Activated T-helper 9 cell treated with anti-CD3 and anti-CD28 coated beads, Interleukin-2, amount 50 U/mL, for 16 hours (primary cell): ENCODE data around the gene RNF13.

Experiments used
- DNase-seq: peaks from one replicate; pipeline ENCODE4 v3.0.0-alpha.2; 2020; ENCODE audit warnings: low read depth

Gene RNF13, protein sequence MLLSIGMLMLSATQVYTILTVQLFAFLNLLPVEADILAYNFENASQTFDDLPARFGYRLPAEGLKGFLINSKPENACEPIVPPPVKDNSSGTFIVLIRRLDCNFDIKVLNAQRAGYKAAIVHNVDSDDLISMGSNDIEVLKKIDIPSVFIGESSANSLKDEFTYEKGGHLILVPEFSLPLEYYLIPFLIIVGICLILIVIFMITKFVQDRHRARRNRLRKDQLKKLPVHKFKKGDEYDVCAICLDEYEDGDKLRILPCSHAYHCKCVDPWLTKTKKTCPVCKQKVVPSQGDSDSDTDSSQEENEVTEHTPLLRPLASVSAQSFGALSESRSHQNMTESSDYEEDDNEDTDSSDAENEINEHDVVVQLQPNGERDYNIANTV

DNA sequence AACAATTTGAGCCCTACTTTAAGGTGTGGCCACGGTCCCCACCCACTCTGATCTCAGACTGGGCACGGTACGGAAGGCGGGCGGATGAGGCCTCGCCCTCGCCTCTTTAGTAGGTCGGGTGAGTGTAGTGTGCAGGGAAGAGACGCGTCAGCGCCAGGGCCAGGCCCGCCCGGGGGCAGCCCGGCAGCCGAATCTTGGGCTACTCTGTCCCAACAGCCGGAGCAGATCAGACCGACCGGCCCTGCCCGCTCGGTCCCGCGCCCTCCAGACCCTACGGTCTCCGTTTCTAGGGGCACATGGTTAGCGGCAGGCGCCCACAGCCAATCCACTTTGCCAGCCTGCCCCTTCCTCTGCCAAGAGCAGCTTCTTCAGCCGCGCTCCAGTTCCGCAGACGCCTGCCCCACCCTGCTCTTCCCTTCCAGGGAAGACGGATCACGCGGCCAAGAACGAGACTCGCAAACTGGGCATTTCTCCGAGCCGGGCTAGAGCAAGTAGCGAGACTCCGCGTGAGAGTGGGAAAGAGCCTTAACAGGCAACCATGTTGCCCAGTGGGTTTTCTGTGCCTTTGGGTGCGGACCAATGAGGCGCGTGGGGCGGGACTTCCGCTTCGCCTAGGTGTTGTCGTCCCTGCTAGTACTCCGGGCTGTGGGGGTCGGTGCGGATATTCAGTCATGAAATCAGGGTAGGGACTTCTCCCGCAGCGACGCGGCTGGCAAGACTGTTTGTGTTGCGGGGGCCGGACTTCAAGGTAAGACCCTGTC is at the start of gene RNF13:
RNF13 (plus strand) TSS at position 610 of the 761 bp plus-strand sequence. CDS start 32,812 bp downstream, outside the sequence.
- DNase-seq, result peak; percentile 90

GRCh38 chr3:149763565-149764195 is 49.3 kb upstream of the RNF13 start:
- no peak for DNase-seq

GRCh38 chr3:149764302-149764701 is 48.7 kb upstream of the RNF13 start:
- no peak for DNase-seq

DNA sequence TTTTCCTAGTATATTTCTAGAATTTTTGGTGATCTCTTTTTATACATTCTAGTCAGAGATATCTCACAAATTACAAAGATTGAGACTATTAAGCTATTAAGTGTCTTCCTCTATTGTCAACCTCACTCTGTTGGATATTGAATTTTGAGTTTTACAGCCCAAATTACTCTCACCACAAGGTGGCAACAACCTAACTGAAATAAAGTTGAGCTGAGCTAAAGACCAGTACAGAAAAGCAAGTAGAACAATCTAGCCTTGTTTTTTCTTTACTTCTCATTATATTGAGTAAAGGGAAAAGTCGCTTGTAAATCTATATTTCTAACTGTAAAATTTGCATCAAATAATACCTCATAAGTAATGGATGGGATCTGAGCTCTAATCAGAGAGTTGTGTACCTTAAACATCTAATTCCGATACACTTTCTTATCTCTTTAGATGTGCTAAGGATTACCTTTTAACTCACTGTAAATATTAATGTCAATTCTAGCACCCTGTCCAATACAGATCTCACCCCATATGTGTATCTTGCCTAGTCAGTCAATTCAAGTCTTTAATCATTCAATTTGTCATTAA is 47.2 kb upstream of the RNF13 start:
- DNase-seq, result no peak

GRCh38 chr3:149767720-149768119 is 45.3 kb upstream of the RNF13 start:
- DNase-seq, result no peak

GRCh38 chr3:149768704-149769103 is 44.3 kb upstream of the RNF13 start:
- no peak for DNase-seq

GRCh38 chr3:149770246-149770645 is 42.8 kb upstream of the RNF13 start:
- DNase-seq, result no peak

DNA sequence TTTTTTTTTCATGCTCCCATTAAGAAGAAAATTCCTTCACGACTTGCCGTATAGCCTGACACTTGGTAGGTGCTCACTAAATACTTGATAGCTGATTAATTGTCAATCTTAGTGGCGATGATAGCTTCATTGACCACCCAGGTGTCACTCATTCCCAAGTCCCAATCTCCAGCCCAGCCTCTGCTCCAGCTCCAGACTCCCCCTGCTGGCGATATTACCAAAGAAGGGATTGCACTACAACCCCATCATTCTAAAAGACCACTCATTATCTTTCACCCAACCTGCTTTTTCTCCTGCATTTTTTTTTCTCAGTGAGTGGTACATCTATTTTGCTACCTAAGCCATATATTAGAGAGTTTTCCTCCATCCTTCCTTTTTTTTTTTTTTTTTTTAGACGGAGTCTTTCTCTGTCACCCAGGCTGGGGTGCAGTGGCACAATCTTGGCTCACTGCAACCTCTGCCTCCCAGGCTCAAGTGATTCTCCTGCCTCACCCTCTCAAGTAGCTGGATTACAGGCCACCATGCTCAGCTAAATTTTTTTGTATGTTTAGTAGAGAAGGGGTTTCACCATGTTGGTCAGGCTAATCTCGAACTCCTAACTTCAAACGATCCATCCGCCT is 41.3 kb upstream of the RNF13 start:
- DNase-seq, result no peak

GRCh38 chr3:149772861-149773260 is 40.2 kb upstream of the RNF13 start:
- no peak for DNase-seq

GRCh38 chr3:149776170-149776569 is 36.8 kb upstream of the RNF13 start:
- DNase-seq, result no peak

DNA sequence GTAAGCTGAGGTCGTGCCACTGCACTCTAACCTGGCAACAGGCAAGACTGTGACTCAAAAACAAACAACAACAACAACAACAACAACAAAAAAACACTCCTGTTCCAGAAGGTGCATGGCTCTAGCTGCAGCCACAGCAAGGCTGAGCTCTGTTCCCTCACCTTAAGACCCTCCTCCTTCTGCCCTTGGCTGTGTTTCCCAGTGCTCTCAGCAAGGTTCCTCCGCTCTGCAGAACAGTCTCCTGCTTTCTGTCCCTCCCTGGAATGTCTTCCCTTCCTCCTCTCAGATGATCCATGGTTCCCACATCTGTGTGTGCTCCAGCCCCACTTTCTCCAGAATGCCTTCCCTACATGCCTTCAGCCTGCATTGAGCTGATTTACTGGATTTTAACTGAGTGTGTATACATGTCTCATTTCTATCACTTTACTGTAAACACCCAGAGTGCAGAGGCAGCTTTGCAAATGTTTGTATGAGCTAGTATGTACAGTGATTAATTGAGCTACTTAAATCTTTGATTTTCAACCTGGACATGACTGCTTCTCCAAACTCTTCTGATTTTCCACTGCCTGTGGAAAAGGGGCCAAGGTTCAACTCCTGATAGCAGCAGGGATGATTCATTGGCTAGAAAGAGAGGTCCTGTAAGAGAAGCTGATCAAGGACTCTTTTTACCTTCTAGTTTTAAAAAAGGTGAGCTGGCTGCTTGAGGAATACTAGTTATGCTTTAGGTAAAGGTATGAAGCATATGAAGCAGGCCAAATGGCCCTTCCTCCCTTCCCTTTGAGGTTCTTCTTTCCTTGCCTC is 35.4 kb upstream of the RNF13 start:
- no peak for DNase-seq

DNA sequence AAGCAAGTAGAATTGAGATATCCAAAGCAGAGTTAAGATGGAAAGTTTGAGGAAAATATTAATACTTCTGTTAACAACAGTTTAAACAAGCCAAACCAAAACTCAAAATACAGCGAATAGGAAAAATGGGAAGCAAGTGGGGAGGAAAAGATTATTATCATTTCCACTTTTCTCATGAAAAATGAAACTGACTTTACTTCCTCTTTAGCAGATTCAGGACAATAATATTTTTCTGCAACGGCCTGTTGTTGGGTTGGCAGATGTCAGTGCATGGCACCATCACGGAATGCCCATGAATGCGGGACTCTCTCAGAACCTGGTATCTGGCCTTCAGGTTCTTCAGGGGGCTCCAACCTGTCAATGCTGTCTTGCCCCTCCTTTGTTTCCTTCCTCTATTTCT is 31.8 kb upstream of the RNF13 start:
- DNase-seq, result no peak

DNA sequence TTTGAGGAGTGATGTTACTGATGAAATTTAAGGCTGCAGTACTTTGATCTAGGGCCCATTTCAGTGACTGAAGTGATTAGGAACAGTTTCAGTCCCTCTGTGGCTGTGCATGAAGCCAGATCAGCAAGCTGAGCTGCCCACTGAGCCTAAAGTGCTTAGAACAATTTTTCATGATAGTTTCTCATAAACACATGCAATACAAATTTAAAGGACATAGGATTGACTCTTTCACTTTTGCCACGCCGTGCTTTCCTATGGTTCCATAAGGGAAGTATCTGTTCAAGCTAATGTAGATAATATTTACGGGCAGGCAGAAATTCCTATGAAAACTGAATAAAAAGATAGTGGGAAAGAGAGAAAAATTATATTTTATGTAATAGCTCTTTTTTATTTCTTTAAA is 31.3 kb upstream of the RNF13 start:
- no peak for DNase-seq

DNA sequence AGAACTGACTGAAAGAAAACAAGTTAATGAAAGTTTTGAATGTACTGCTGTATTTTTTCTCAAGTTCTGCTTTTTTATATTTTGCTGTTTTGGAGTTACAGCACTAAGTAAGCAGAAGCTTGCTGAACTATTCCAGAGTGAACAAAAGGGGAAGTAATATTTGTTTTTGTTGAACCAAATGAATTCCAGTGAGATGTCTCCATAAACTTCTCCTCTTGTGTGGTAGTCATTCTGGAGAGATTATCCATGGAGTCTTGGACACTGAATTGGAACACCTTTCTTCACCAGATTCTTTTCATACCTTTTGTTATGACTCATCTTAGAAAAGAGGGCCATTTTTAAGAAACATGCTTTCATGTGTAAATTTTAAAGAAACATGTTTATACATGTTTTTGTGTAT is 29.4 kb upstream of the RNF13 start:
- DNase-seq, result no peak

- DNase-seq, result no peak
Observed at GRCh38 chr3:149784064-149784704, 28.8 kb upstream of the RNF13 start.

DNA sequence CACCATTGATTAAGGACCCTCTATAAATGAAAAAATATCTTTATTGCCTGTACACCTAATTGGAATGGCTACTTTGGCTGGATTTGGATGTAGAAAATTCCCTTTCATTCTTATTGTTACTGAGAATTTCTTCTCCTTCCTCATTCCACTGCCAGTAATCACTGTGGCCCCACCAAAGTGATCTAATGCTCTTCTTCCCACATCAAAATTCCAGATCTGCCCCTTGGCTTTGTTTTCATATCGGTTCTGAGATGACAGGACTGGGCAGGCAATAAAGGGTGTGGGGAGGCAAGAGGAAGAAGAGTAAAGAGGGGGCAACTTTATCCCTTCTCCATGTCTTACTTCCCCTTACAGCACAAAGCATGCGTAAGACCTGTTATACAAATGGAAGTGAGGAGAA is 22.7 kb upstream of the RNF13 start:
- DNase-seq, result no peak

DNA sequence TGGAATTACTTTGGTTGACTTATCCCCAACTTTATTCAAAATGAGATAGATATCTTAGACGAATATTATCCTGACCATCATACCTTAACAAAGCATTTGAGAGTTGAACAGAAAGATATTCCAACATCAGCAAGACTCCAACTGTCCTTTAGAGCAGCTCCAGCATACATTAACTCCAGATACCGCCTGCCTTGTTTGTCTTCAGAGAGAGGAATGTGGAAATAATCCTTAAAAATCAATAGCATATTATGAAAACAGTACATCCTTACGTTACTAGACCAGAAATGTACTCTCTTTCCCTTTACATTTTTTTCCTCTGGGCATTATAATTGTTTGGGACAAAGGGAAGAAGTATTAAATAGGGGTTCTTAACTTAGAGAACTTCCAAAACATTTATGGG is 22.3 kb upstream of the RNF13 start:
- no peak for DNase-seq

- DNase-seq, result no peak
Observed at GRCh38 chr3:149792452-149793270, 20.4 kb upstream of the RNF13 start, which contains the start of gene ANKUB1. Gene ANKUB1, minus strand, starts transcription at chr3:149792554. Its CDS starts 188 bp downstream, at chr3:149792366.

- no peak for DNase-seq
Observed at GRCh38 chr3:149796026-149796425, 17.0 kb upstream of the RNF13 start.

DNA sequence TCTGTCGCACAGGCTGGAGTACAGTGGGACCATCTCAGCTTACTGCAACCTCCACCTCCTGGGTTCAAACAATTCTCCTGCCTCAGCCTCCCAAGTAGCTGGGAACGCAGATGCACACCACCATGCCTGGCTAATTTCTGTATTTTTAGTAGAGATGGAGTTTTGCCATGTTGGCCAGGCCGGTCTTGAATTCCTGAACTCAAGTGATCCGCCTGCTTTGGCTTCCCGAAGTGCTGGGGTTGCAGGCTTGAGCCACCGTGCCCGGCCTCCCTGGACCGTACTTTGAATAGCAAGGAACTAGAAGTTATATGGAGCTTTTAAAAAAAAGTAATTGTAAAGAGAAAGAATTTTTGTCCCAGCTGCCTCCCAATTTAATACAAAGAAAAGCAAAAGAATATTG is 12.3 kb upstream of the RNF13 start:
- DNase-seq, result no peak
